ENCODE measurements around the gene GLIS2. TPM values are rescaled to one million over a fixed set of nuclear protein-coding genes. Genes with fewer than 3 reads are reported as not detected.

GLIS2 gene
- total RNA-seq, 1 experiment from 2014 or later, result 13.1 TPM

DNA sequence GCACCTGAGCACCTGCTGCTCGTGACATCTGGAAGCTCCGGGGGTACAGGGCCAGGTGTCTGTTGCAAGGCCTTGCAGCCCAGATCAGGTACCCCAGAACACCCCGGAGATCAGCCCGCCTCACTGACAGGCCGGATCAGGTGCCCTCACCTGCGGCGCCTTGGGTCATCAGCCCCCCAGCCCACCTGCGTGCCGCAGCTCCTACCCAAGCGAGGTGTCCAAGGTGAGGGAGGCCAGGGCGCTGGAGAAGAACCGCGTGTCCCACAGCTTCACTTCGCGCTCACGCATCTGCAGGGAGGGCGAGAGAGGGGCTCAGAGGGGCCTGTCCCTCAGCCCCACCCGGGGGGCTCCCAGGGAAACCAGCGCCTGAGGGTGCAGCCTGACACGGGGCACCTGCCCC is 71.9 kb downstream of the GLIS2 start:
- Mint-ChIP-seq H3K27me3 (ENCODE audit: insufficient read depth, unreplicated experiment) (no peaks in the 10 kb centered on the region), H3K4me3 (ENCODE audit: unreplicated experiment) (no peak overlapping the region), H3K9me3 (ENCODE audit: unreplicated experiment) (no peaks in the 10 kb centered on the region), H3K36me3 (ENCODE audit: insufficient read depth, unreplicated experiment) (peaks cover 13% of the 10 kb centered on the region), H3K4me1 (ENCODE audit: low read depth, unreplicated experiment) (no peaks in the 10 kb centered on the region), H3K27ac (ENCODE audit: unreplicated experiment) (no peak overlapping the region)
- intact Hi-C loops (cut with micrococcal nuclease; ENCODE audit: unreplicated experiment), result no loop called here
- Histone ChIP-seq H3K9me3 (no peaks in the 10 kb centered on the region), H3K36me3 (ENCODE audit: control insufficient read depth, insufficient read depth, low read length) (no peaks in the 10 kb centered on the region), H3K4me1 (peaks cover 13% of the 10 kb centered on the region), H3K4me3 (ENCODE audit: low read depth, low read length) (no peak overlapping the region), H3K27me3 (replicated peaks; ENCODE audit: control insufficient read depth, insufficient read depth, low read length) (no peaks in the 10 kb centered on the region)
- BruUV-seq (replicated peaks), result no TSS peak
- TF ChIP-seq, protein P1, sequence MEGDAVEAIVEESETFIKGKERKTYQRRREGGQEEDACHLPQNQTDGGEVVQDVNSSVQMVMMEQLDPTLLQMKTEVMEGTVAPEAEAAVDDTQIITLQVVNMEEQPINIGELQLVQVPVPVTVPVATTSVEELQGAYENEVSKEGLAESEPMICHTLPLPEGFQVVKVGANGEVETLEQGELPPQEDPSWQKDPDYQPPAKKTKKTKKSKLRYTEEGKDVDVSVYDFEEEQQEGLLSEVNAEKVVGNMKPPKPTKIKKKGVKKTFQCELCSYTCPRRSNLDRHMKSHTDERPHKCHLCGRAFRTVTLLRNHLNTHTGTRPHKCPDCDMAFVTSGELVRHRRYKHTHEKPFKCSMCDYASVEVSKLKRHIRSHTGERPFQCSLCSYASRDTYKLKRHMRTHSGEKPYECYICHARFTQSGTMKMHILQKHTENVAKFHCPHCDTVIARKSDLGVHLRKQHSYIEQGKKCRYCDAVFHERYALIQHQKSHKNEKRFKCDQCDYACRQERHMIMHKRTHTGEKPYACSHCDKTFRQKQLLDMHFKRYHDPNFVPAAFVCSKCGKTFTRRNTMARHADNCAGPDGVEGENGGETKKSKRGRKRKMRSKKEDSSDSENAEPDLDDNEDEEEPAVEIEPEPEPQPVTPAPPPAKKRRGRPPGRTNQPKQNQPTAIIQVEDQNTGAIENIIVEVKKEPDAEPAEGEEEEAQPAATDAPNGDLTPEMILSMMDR (IDR thresholded peaks at IDR 0.05; ENCODE audit: insufficient read depth in 1 of 2, low read depth in 1 of 2, low read length in 1 of 2, severe bottlenecking in 1 of 2, unreplicated experiment in 1 of 2), result no peak
- ChIA-PET POLR2A (no interaction called here), CTCF (interaction anchor here (0.7 to 1.5 kb wide), 2 partner anchors 15 to 18 kb away, joined by 3 read pairs; no protein-coding TSS in a partner anchor)
- no peak for DNase-seq

DNA sequence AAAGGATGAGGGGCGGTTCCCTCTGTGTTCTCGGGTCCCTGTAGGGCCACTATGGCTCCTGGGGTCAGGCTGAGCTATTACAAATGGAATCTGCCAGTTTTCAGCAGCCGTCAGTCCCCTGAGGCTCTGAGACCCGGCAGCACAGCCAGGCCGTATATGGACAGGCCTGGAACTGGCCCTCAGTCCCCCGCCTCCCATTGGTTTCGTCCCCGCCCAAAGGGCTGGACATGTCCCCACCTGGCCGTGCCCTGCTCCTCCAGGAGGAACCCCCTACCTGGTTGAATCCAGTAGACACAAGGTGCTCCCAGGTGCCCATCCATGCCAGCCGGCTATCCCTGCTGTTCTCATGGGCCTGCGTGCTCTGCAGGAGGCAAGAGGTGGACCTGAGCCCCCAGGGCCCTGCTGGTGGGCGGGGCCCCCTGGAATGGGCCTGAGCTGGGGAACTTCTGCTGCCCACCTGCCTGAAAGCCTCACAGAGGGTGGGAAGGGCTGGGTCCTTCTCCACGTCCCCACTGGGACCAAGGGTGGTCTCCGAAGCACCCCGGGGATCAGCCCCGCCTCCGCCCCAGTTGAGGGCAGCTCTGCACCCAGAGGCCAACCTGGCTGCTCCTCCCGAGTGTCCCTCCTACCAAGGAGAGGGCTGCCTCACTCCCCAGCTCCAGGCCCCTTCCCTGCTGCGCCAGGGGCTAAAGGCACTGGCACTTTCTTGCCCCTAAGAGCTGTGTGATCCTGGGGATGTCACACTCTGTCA is 72.6 kb downstream of the GLIS2 start:
- Histone ChIP-seq H3K4me3 (ENCODE audit: low read depth, low read length) (no peak overlapping the region), H3K4me1 (peaks cover 13% of the 10 kb centered on the region), H3K9me3 (no peaks in the 10 kb centered on the region), H3K27me3 (replicated peaks; ENCODE audit: control insufficient read depth, insufficient read depth, low read length) (no peaks in the 10 kb centered on the region), H3K36me3 (ENCODE audit: control insufficient read depth, insufficient read depth, low read length) (no peaks in the 10 kb centered on the region)
- Mint-ChIP-seq H3K9me3 (ENCODE audit: unreplicated experiment) (no peaks in the 10 kb centered on the region), H3K4me1 (ENCODE audit: low read depth, unreplicated experiment) (no peaks in the 10 kb centered on the region), H3K27me3 (ENCODE audit: insufficient read depth, unreplicated experiment) (no peaks in the 10 kb centered on the region), H3K27ac (ENCODE audit: unreplicated experiment) (no peak overlapping the region), H3K36me3 (ENCODE audit: insufficient read depth, unreplicated experiment) (peaks cover 7% of the 10 kb centered on the region), H3K4me3 (ENCODE audit: unreplicated experiment) (no peak overlapping the region)
- peak; percentile 35 to 73 for DNase-seq
- ChIA-PET CTCF (interaction anchor here (0.7 to 1.5 kb wide), 2 partner anchors 15 to 19 kb away, joined by 3 read pairs; no protein-coding TSS in a partner anchor), POLR2A (no interaction called here)
- TF ChIP-seq, protein P1 (IDR thresholded peaks at IDR 0.05; ENCODE audit: insufficient read depth in 1 of 2, low read depth in 1 of 2, low read length in 1 of 2, severe bottlenecking in 1 of 2, unreplicated experiment in 1 of 2), result no peak
- no TSS peak for BruUV-seq (replicated peaks)
- intact Hi-C loops (cut with micrococcal nuclease; ENCODE audit: unreplicated experiment), result no loop called here

Other genes starting within 250 kb of the GLIS2 start
- 11.5 and 12.6 TPM in 2 replicates for gene ADCY9, start 199.6 kb upstream of the GLIS2 start, total RNA-seq (2022)
- not detected in 2 replicates for gene SRL, start 74.0 kb upstream of the GLIS2 start, total RNA-seq (2022)
- 22.6 and 24.6 TPM in 2 replicates for gene TFAP4, start 43.0 kb upstream of the GLIS2 start, total RNA-seq (2022)
- gene PAM16, start 35.3 kb downstream of the GLIS2 start, total RNA-seq (2022), result 74.1 and 76.5 TPM in 2 replicates
- 2.7 and 2.8 TPM in 2 replicates for gene VASN, start 55.8 kb downstream of the GLIS2 start, total RNA-seq (2022)
- 23.1 and 33.4 TPM in 2 replicates for gene CORO7, start 100.5 kb downstream of the GLIS2 start, total RNA-seq (2022)
- 77.1 and 79.6 TPM in 2 replicates for gene DNAJA3, start 109.8 kb downstream of the GLIS2 start, total RNA-seq (2022)
- 68.3 and 71.1 TPM in 2 replicates for gene NMRAL1, start 158.6 kb downstream of the GLIS2 start, total RNA-seq (2022)
- 35.7 and 36.7 TPM in 2 replicates for gene HMOX2, start 160.3 kb downstream of the GLIS2 start, total RNA-seq (2022)
- 45.0 and 51.7 TPM in 2 replicates for gene CDIP1, start 222.7 kb downstream of the GLIS2 start, total RNA-seq (2022)
- gene C16orf96, start 240.3 kb downstream of the GLIS2 start, total RNA-seq (2022), result 0.11 and 0.19 TPM in 2 replicates

All from Caco-2 (cell line).